SU-DHL-6 (cell line): ENCODE data around the gene OLR1.

Experiments
- CTCF ChIP-seq: fragments of 200-600 bp; sonication (generic); IDR thresholded peaks from one replicate; pipeline ENCODE4 v1.5.1; 2017; ENCODE audit warnings: antibody characterized with exemption, mild to moderate bottlenecking, low read length, moderate library complexity; ENCODE audit not compliant: insufficient read depth, poor library complexity, severe bottlenecking
- EZH2phosphoT487 ChIP-seq: fragments of 200-600 bp; sonication (generic), shearing (Covaris generic); conservative IDR thresholded peaks from 2 replicates; pipeline ENCODE4 v1.6.1; 2018; ENCODE audit warnings: mild to moderate bottlenecking, antibody characterized with exemption, low read length, moderate library complexity, mixed read lengths

GRCh38 chr12:10136637-10137205 is 35.2 kb downstream of the OLR1 start:
- TF ChIP-seq CTCF (no peak), EZH2phosphoT487 (no peak)
